Left ventricle myocardium inferior (tissue), 1 donor: ENCODE results near the gene SCLT1. TPM values are rescaled to one million over a fixed set of nuclear protein-coding genes. Genes with fewer than 3 reads are reported as not detected.

Experiments
- DNase-seq: peaks from one replicate; pipeline ENCODE4 v3.0.0-alpha.2; 2020
- H3K27ac ChIP-seq: fragments of 200-600 bp; replicated peaks from 2 replicates; pipeline ENCODE4 v1.8.0; 2021
- H3K27me3 ChIP-seq: fragments of 200-600 bp; 2 replicates; pipeline ENCODE4 v1.8.0; 2021; ENCODE audit warnings: low read depth
- H3K36me3 ChIP-seq: fragments of 200-600 bp; 2 replicates; pipeline ENCODE4 v1.8.0; 2021
- H3K4me1 ChIP-seq: fragments of 200-600 bp; 2 replicates; pipeline ENCODE4 v1.8.0; 2021
- H3K4me3 ChIP-seq: fragments of 200-600 bp; 2 replicates; pipeline ENCODE4 v1.8.0; 2021; ENCODE audit warnings: mild to moderate bottlenecking, moderate library complexity
- H3K9me3 ChIP-seq: fragments of 200-600 bp; replicated peaks from 2 replicates; pipeline ENCODE4 v1.8.0; 2021
- CTCF ChIP-seq: fragments of 200-600 bp; IDR thresholded peaks from 2 replicates; pipeline ENCODE4 v1.8.0; 2021; ENCODE audit warnings: antibody characterized with exemption, mild to moderate bottlenecking, borderline replicate concordance
- intact Hi-C: fragments of 100-400 bp; cut with micrococcal nuclease; formaldehyde crosslinking; loops from one replicate; pipeline ENCODE4 v1.11.0; 2022
- total RNA-seq: library from RNA; stranded (reverse); fragmentation: NEBNext Ultra II Directional; extraction: Animal tissue kit (Norgen Biotek cat#: 25700); gene quantifications from one replicate; pipeline ENCODE4 v1.2.1, GENCODE V29; 2021
- donor health status: DM: no; HTN: yes; CAD: no; lungs with severe emphysema.

The SCLT1 gene
- total RNA-seq, 1 donor from 2014 or later, result 10.3 TPM

GRCh38 chr4:128866691-128867090, 226.6 kb downstream of the SCLT1 start:
- intact Hi-C loops, result no loop called here

GRCh38 chr4:128866269-128866668, 227.1 kb downstream of the SCLT1 start:
- peaks cover 20% of the 10 kb centered on the region for H3K4me1 ChIP-seq
- intact Hi-C loops, result no loop called here
- H3K27me3 ChIP-seq, result no peaks in the 10 kb centered on the region
- H3K9me3 ChIP-seq, result no peaks in the 10 kb centered on the region
- H3K27ac ChIP-seq, result no peak overlapping the region
- peaks cover 71% of the 10 kb centered on the region for H3K36me3 ChIP-seq
- no peak for TF ChIP-seq CTCF
- no peak overlapping the region for H3K4me3 ChIP-seq
- no peak for DNase-seq

More at GRCh38 chr4:128866691-128867090, 226.6 kb downstream of the SCLT1 start:
- Histone ChIP-seq H3K4me3 (no peak overlapping the region), H3K27me3 (no peaks in the 10 kb centered on the region), H3K4me1 (peaks cover 21% of the 10 kb centered on the region), H3K9me3 (no peaks in the 10 kb centered on the region), H3K27ac (no peak overlapping the region), H3K36me3 (peaks cover 71% of the 10 kb centered on the region)
- no peak for TF ChIP-seq CTCF
- no peak for DNase-seq

- no peak overlapping the region for H3K4me3 ChIP-seq
- no peak overlapping the region for H3K27ac ChIP-seq
- H3K27me3 ChIP-seq, result no peaks in the 10 kb centered on the region
- H3K36me3 ChIP-seq, result peaks cover 71% of the 10 kb centered on the region
- H3K4me1 ChIP-seq, result peaks cover 31% of the 10 kb centered on the region
- intact Hi-C loops, result no loop called here
- no peaks in the 10 kb centered on the region for H3K9me3 ChIP-seq
- no peak for DNase-seq
- no peak for TF ChIP-seq CTCF
These were observed 228.2 kb downstream of the SCLT1 start for GRCh38 chr4:128865132-128865531.

GRCh38 chr4:128863312-128864075, 229.8 kb downstream of the SCLT1 start:
- Histone ChIP-seq H3K36me3 (peaks cover 59% of the 10 kb centered on the region), H3K27me3 (no peaks in the 10 kb centered on the region), H3K9me3 (no peaks in the 10 kb centered on the region), H3K4me1 (peaks cover 47% of the 10 kb centered on the region), H3K4me3 (no peak overlapping the region), H3K27ac (peak overlapping the region; percentile 9)
- peak; percentile 58 for DNase-seq
- peak; percentile 87 for TF ChIP-seq CTCF
- intact Hi-C loops, result loop anchor here (5.0 kb wide), 1 partner anchor 671 kb away; no protein-coding TSS in a partner anchor

GRCh38 chr4:128862608-128863311, 230.6 kb downstream of the SCLT1 start:
- intact Hi-C loops, result loop anchor here (5.0 kb wide), 1 partner anchor 670 kb away; no protein-coding TSS in a partner anchor
- peaks cover 55% of the 10 kb centered on the region for H3K4me1 ChIP-seq

More at GRCh38 chr4:128862608-128863311, 230.6 kb downstream of the SCLT1 start:
- peaks cover 59% of the 10 kb centered on the region for H3K36me3 ChIP-seq
- no peak for TF ChIP-seq CTCF
- no peak for DNase-seq
- no peaks in the 10 kb centered on the region for H3K9me3 ChIP-seq
- no peaks in the 10 kb centered on the region for H3K27me3 ChIP-seq
- no peak overlapping the region for H3K4me3 ChIP-seq
- peak overlapping the region; percentile 9 for H3K27ac ChIP-seq
